ENCODE results near the gene SSBP1. TPM values are rescaled to one million over a fixed set of nuclear protein-coding genes. Genes with fewer than 3 reads are reported as not detected.
A peak's percentile ranks its signal among the peaks of the same experiment; 100 is the strongest.

Gene SSBP1
- total RNA-seq, 1 donor from 2014 or later: 246 TPM

GRCh38 chr7:141697211-141697871 is 40.8 kb upstream of the SSBP1 start:
- no peak overlapping the region for H3K4me3 ChIP-seq (ENCODE audit: low read depth, low read length)
- TF ChIP-seq, protein P1, sequence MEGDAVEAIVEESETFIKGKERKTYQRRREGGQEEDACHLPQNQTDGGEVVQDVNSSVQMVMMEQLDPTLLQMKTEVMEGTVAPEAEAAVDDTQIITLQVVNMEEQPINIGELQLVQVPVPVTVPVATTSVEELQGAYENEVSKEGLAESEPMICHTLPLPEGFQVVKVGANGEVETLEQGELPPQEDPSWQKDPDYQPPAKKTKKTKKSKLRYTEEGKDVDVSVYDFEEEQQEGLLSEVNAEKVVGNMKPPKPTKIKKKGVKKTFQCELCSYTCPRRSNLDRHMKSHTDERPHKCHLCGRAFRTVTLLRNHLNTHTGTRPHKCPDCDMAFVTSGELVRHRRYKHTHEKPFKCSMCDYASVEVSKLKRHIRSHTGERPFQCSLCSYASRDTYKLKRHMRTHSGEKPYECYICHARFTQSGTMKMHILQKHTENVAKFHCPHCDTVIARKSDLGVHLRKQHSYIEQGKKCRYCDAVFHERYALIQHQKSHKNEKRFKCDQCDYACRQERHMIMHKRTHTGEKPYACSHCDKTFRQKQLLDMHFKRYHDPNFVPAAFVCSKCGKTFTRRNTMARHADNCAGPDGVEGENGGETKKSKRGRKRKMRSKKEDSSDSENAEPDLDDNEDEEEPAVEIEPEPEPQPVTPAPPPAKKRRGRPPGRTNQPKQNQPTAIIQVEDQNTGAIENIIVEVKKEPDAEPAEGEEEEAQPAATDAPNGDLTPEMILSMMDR (conservative IDR thresholded peaks at IDR 0.05; ENCODE audit: low read depth, low read length): no peak
- DNase-seq (ENCODE audit: low read depth): peak; percentile 32

DNA sequence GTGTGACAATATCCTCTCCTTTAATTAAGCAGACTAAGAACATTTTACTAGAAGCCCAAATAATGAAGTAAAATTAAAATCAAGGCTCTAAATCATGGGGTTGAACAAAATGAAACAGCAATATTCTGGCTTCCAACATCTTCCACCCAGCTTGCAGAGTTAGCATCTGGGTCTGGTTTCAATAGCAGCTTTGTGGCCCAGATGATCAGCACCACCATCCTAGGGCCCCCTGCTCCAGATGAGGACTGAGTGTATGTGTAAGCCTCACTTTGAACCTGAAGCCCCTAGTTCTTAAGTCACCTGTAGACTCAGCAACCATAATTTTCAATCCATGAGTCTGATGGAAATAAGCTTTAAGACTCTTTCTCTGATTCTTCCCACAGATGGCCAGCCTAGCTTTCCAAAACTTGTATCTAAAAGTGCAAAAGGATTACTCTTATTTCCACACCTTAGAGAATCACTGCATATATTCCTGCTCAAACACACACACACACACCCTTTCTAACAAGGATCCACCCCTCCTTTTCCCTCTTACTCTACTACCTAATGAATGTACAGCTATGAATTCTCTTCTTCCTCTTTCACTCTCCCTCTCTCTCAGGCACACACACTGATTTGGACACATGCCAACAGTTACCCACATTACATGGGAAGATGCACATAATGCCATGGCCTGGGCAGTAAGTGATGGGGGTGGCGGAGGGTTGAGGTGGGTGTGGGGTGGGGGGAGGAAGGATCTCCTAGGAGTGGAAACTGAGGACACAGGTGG is 39.7 kb upstream of the SSBP1 start:
- TF ChIP-seq, protein P1 (conservative IDR thresholded peaks at IDR 0.05; ENCODE audit: low read depth, low read length): no peak
- no peak for DNase-seq (ENCODE audit: low read depth)
- no peak overlapping the region for H3K4me3 ChIP-seq (ENCODE audit: low read depth, low read length)

- DNase-seq (ENCODE audit: low read depth): no peak
- no peak overlapping the region for H3K4me3 ChIP-seq (ENCODE audit: low read depth, low read length)
- TF ChIP-seq, protein P1 (conservative IDR thresholded peaks at IDR 0.05; ENCODE audit: low read depth, low read length): no peak
Measured at GRCh38 chr7:141699860-141700259, 38.3 kb upstream of the SSBP1 start.

DNA sequence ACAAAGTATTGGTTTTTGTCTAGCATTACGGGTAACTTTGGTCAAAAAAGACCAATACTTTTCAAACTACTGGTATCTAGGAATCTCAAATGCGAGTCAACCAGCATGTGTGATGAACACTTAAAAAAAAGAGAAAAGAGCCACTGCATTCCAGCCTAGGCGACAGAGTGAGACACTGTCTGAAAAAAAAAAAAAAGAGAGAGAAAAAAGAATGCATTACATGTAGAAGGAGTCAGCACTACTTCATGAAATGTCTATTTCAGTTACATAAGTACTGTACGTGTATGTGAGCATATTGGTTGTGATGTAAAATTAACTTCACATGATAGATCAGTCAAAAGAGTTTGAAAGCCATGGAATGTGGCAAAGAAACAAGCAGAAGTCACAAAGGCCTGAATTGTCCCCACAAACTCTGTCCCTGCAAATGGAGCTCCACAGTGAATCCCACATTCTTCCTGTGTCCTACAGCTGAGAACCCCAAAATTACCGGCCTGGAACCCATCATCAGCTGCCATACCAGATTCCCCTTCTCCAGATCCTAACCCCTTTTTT is 37.8 kb upstream of the SSBP1 start:
- peak overlapping the region; percentile 46 for H3K4me3 ChIP-seq (ENCODE audit: low read depth, low read length)
- TF ChIP-seq, protein P1 (conservative IDR thresholded peaks at IDR 0.05; ENCODE audit: low read depth, low read length): no peak
- no peak for DNase-seq (ENCODE audit: low read depth)

GRCh38 chr7:141700848-141701371 is 37.2 kb upstream of the SSBP1 start:
- no peak for DNase-seq (ENCODE audit: low read depth)
- H3K4me3 ChIP-seq (ENCODE audit: low read depth, low read length): peak overlapping the region; percentile 46
- TF ChIP-seq, protein P1 (conservative IDR thresholded peaks at IDR 0.05; ENCODE audit: low read depth, low read length): no peak

DNA sequence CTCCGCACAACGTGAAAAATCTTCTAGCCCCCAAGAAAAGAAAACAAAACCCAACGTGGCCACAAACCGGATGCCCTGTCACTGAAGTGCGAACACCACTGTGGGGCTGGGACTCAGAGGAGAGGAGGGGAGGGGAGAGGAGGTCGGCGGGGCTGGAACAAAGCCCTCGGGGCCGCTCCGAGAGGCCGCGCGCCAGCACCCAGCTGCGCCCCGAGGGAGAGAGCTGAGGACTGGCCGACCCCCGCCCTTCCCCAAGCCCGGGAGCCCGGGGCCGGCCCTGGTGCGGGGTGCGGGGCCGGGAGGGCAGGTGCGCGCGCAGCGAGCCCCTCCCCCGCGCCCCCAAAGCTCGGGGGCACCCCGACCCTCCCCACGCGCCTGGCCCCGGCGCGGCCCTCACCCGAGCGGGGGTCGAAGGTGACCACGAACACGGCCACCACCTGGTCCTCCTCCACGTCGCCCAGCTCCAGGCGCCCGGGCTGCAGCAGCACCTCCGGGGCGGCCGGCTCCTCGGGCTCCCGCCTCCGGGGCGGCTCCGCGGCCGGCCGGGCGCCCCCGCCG is 36.6 kb upstream of the SSBP1 start:
- DNase-seq (ENCODE audit: low read depth): no peak
- TF ChIP-seq, protein P1 (conservative IDR thresholded peaks at IDR 0.05; ENCODE audit: low read depth, low read length): no peak
- H3K4me3 ChIP-seq (ENCODE audit: low read depth, low read length): peak overlapping the region; percentile 70
